ENCODE data around the gene ZNF592. TPM values are rescaled to one million over a fixed set of nuclear protein-coding genes. Genes with fewer than 3 reads are reported as not detected.

The ZNF592 gene
- total and polyA plus RNA-seq, 11 donors: 9.7 to 28.6 (median 21.2) TPM

DNA sequence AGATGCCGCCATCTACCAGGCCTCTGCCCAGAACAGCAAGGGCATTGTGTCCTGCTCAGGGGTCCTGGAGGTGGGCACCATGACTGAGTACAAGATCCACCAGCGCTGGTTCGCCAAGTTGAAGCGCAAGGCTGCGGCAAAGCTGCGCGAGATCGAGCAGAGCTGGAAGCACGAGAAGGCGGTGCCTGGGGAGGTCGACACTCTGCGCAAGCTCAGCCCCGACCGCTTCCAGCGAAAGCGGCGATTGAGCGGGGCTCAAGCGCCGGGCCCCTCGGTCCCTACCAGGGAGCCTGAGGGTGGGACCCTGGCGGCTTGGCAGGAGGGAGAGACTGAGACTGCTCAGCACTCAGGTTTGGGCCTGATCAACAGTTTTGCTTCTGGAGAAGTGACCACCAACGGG is 91.3 kb downstream of the ZNF592 start:
- 93 to 95% (median 95%) methylated on average over 16 to 23 of the region's 23 CpGs for WGBS, 4 donors
- DNase-seq: peak in 1 of 5 donors; percentile 33
- no peaks in the 10 kb centered on the region for H3K27me3 ChIP-seq
- intact Hi-C loops (cut with DNase I): loop anchor here in 1 of 10 donors (5.0 kb wide), 1 partner anchor 78 kb away; no protein-coding TSS in a partner anchor
- peaks cover 0 to 38% (median 11%) of the 10 kb centered on the region in 9 donors for H3K36me3 ChIP-seq
- H3K4me1 ChIP-seq: peaks cover 0 to 82% (median 48%) of the 10 kb centered on the region in 12 donors
- no peaks in the 10 kb centered on the region for H3K9me3 ChIP-seq
- peak overlapping the region; percentile 85 to 99 (median 96) for H3K27ac ChIP-seq
- H3K4me3 ChIP-seq: no peak overlapping the region
- ATAC-seq: no peak
- TF ChIP-seq, protein P1, sequence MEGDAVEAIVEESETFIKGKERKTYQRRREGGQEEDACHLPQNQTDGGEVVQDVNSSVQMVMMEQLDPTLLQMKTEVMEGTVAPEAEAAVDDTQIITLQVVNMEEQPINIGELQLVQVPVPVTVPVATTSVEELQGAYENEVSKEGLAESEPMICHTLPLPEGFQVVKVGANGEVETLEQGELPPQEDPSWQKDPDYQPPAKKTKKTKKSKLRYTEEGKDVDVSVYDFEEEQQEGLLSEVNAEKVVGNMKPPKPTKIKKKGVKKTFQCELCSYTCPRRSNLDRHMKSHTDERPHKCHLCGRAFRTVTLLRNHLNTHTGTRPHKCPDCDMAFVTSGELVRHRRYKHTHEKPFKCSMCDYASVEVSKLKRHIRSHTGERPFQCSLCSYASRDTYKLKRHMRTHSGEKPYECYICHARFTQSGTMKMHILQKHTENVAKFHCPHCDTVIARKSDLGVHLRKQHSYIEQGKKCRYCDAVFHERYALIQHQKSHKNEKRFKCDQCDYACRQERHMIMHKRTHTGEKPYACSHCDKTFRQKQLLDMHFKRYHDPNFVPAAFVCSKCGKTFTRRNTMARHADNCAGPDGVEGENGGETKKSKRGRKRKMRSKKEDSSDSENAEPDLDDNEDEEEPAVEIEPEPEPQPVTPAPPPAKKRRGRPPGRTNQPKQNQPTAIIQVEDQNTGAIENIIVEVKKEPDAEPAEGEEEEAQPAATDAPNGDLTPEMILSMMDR (IDR thresholded peaks at IDR 0.05): peak in 1 of 12 donors; percentile 10
- no peak for TF ChIP-seq POLR2A (IDR thresholded peaks at IDR 0.05)

DNA sequence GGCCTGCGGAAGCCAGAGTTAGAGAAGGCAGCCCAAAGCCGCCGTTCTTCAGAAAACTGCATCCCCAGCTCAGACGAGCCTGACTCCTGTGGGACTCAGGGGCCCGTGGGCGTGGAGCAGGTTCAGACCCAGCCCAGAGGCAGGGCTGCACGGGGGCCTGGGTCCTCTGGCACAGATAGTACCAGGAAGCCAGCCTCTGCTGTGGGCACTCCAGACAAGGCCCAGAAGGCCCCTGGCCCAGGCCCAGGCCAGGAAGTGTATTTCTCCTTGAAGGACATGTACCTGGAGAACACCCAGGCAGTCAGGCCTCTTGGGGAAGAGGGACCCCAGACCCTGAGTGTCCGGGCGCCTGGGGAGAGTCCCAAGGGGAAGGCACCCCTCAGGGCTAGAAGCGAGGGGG is 91.9 kb downstream of the ZNF592 start:
- WGBS, 4 donors: 73 to 81% (median 78%) methylated on average over 8 to 10 of the region's 10 CpGs
- no peak for TF ChIP-seq POLR2A (IDR thresholded peaks at IDR 0.05)
- TF ChIP-seq, protein P1 (IDR thresholded peaks at IDR 0.05): no peak
- intact Hi-C loops (cut with DNase I): loop anchor here in 1 of 10 donors (5.0 kb wide), 1 partner anchor 77 kb away; no protein-coding TSS in a partner anchor

DNA sequence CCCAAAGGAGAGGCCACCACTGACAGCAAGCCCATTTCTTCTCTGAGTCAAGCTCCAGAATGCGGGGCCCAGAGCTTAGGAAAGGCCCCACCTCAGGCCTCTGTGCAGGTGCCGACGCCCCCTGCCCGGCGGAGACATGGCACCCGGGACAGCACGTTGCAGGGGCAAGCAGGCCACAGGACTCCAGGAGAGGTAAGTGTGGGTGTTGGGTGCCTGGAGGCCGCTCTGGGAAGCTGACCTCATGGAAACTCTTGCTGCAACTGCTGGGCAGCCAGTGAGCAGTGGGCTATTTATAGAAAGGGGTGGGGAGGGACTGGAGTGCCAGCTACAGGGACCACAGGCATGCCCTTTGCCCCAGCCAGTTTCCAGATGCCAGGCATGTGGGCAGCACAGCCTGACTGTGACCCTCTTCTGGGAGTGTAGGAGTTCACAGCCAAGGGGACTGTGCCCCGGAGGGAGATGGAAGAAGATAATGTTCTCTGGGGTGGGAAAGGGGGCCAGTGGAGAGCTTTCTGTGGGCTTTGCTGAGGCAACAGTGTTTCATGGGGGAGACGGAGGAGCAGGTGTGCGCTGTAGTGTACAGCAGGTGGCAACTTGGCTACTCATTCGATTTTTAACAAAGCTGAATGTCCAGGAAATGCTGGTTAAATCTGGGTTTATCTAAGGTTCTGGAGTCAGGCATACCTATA is 92.5 kb downstream of the ZNF592 start:
- peaks cover 0 to 85% (median 44%) of the 10 kb centered on the region in 12 donors for H3K4me1 ChIP-seq
- intact Hi-C loops (cut with DNase I): loop anchor here in 1 of 10 donors (5.0 kb wide), 1 partner anchor 76 kb away; no protein-coding TSS in a partner anchor
- no peaks in the 10 kb centered on the region for H3K27me3 ChIP-seq
- H3K27ac ChIP-seq: peak overlapping the region; percentile 85 to 99 (median 96)
- TF ChIP-seq POLR2A (IDR thresholded peaks at IDR 0.05): peak in 1 of 2 donors; percentile 77
- TF ChIP-seq, protein P1 (IDR thresholded peaks at IDR 0.05): no peak
- H3K36me3 ChIP-seq: peaks cover 0 to 38% (median 11%) of the 10 kb centered on the region in 9 donors
- no peaks in the 10 kb centered on the region for H3K9me3 ChIP-seq
- DNase-seq (peak; percentile 77 to 92 (median 87)), ATAC-seq (peak; percentile 74 to 88 (median 86))
- H3K4me3 ChIP-seq: peak overlapping the region in 5 of 12 donors; percentile 2 to 15 (median 6)
- 45 to 61% (median 53%) methylated on average over 10 to 12 of the region's 12 CpGs for WGBS, 4 donors

More for the DNA sequence above, 91.9 kb downstream of the ZNF592 start:
- ATAC-seq: no peak
- H3K27ac ChIP-seq: peak overlapping the region; percentile 85 to 99 (median 96)
- H3K27me3 ChIP-seq: no peaks in the 10 kb centered on the region
- no peaks in the 10 kb centered on the region for H3K9me3 ChIP-seq
- DNase-seq: peak in 2 of 5 donors; percentile 29 to 45
- H3K4me1 ChIP-seq: peaks cover 0 to 82% (median 45%) of the 10 kb centered on the region in 12 donors
- H3K4me3 ChIP-seq: no peak overlapping the region
- H3K36me3 ChIP-seq: peaks cover 0 to 38% (median 11%) of the 10 kb centered on the region in 9 donors

DNA sequence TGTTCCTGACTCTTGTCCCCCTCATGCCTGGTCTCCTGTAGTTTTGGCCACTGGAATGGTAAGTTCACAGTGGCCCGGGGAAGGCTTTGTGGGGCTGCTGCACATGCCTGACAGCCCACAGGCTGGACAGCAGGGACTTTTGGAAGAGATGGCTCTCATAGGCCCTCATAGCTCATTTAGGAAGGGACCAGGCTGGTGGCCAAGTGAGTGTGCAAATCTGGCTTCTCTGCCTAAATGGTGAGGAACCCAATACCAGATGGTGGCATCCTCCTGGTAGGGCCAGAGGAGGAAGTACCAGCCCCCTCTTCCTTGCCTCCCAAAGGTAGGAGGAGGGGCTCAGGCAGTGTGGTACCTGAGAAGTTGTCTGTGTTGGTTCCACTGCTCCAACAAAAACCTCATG is 94.4 kb downstream of the ZNF592 start:
- H3K4me1 ChIP-seq: peaks cover 0 to 67% (median 34%) of the 10 kb centered on the region in 12 donors
- intact Hi-C loops (cut with DNase I): loop anchor here in 1 of 10 donors (5.0 kb wide), 1 partner anchor 75 kb away; no protein-coding TSS in a partner anchor
- DNase-seq (peak in 2 of 5 donors; percentile 20 to 30), ATAC-seq (no peak)
- H3K27ac ChIP-seq: peak overlapping the region in 11 of 12 donors; percentile 85 to 99 (median 96)
- H3K4me3 ChIP-seq: no peak overlapping the region
- peaks cover 0 to 32% (median 11%) of the 10 kb centered on the region in 9 donors for H3K36me3 ChIP-seq
- peaks cover 0 to 7% (median 0%) of the 10 kb centered on the region in 12 donors for H3K9me3 ChIP-seq
- WGBS, 4 donors: 50 to 69% (median 61%) methylated on average over 1 of the region's 1 CpG; no CpG with 5 or more reads in 1 of the 4 donors
- TF ChIP-seq, protein P1 (IDR thresholded peaks at IDR 0.05): no peak
- TF ChIP-seq POLR2A (IDR thresholded peaks at IDR 0.05): no peak
- no peaks in the 10 kb centered on the region for H3K27me3 ChIP-seq

Data from heart left ventricle (tissue), 16 donors.